BE2C (cell line): ENCODE data around the gene SLC39A11.

Source experiments
- DNase-seq: peaks from one replicate; pipeline ENCODE4 v3.0.0-alpha.2; 2020
- H3K27me3 ChIP-seq: fragments of 250-450 bp; sonication (Bioruptor Pico); 2 replicates; pipeline ENCODE4 v1.5.1; 2020; ENCODE audit warnings: mild to moderate bottlenecking
- H3K36me3 ChIP-seq: fragments of 250-450 bp; sonication (Bioruptor Pico); 2 replicates; pipeline ENCODE4 v1.5.1; 2020; ENCODE audit warnings: mild to moderate bottlenecking
- H3K4me1 ChIP-seq: fragments of 250-450 bp; sonication (Bioruptor Pico); 2 replicates; pipeline ENCODE4 v1.5.1; 2020
- H3K4me3 ChIP-seq: 2 replicates; pipeline ENCODE4 v1.5.1; 2011; ENCODE audit warnings: low read depth, low read length
- H3K9me3 ChIP-seq: fragments of 250-450 bp; sonication (Bioruptor Pico); 2 replicates; pipeline ENCODE4 v1.5.1; 2020
- TF ChIP-seq, protein P1 (sequence below): IDR thresholded peaks from 2 replicates; pipeline ENCODE4 v1.5.1; 2012; ENCODE audit warnings: mild to moderate bottlenecking, low read depth, low read length

The SLC39A11 gene

DNA sequence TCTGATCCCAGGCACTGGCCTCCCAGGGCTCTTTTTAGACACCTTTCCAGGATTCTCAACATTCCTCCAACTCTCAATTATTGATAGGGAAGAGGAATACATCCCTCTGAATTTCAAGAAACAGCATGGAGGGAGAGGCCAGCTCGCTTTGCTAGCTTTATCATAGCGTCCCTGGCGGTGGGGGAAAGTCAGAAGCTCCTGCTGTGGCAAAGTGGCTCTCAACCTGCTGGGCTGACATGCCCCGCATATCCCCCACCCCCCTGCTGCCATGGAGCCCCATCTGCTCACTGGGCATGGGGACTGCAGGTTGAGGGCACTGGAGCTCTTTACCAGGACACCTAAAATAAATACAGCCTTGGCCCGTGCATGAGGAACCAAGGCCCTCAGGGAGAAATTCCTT, 140.3 kb downstream of the SLC39A11 start:
- Histone ChIP-seq H3K4me3 (no peak overlapping the region), H3K27me3 (no peaks in the 10 kb centered on the region), H3K36me3 (no peaks in the 10 kb centered on the region), H3K9me3 (no peaks in the 10 kb centered on the region), H3K4me1 (no peaks in the 10 kb centered on the region)
- DNase-seq = no peak
- TF ChIP-seq, protein P1, sequence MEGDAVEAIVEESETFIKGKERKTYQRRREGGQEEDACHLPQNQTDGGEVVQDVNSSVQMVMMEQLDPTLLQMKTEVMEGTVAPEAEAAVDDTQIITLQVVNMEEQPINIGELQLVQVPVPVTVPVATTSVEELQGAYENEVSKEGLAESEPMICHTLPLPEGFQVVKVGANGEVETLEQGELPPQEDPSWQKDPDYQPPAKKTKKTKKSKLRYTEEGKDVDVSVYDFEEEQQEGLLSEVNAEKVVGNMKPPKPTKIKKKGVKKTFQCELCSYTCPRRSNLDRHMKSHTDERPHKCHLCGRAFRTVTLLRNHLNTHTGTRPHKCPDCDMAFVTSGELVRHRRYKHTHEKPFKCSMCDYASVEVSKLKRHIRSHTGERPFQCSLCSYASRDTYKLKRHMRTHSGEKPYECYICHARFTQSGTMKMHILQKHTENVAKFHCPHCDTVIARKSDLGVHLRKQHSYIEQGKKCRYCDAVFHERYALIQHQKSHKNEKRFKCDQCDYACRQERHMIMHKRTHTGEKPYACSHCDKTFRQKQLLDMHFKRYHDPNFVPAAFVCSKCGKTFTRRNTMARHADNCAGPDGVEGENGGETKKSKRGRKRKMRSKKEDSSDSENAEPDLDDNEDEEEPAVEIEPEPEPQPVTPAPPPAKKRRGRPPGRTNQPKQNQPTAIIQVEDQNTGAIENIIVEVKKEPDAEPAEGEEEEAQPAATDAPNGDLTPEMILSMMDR = no peak

DNA sequence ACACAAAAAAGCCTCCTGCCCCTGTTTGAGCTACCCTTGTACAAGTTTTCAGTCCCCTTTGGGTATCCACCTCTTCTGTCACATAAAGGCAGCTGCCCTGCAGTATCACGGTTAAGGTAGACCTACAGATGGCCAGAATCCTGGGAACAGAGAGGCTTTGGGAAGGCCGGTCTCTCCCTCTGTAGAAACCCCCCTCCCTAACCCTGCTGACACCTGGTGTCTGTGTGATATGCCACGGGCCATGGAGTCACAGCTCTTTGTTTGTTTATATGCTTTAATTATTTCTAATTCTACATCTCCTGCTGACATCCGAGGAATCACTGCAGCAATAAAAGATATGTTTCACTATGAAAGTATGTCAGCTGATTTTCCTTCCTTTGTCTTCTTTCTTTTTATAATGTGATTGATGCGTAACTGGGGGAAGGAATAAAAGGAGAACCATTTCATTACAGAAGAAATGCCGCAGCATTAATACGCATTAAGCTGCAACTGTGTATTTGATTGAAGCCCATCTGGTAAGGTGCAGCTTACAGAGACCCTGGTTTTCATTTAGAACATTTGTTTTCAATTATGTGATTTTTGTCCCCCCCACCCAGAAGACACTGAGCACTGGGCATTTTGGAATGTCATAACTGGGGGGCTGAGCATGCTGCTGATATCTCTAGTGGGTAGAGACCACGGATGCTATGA, 142.1 kb downstream of the SLC39A11 start:
- H3K36me3 ChIP-seq = no peaks in the 10 kb centered on the region
- TF ChIP-seq, protein P1 = no peak
- H3K9me3 ChIP-seq = no peaks in the 10 kb centered on the region
- no peaks in the 10 kb centered on the region for H3K27me3 ChIP-seq
- H3K4me3 ChIP-seq = no peak overlapping the region
- DNase-seq = no peak
- H3K4me1 ChIP-seq = no peaks in the 10 kb centered on the region

DNA sequence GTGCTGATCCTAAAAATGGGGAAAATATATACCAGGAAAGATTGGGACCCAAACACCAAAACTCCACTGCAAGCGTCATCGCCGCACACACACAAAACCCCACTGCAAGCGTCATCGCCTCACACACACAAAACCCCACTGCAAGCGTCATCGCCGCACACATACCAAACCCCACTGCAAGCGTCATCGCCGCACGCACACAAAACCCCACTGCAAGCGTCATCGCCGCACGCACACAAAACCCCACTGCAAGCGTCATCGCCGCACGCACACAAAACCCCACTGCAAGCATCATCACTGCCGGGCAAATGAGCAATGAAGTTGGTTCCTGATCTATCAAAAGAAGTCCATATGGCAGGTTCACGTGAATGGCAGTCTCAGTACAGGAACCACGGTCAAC, 144.4 kb downstream of the SLC39A11 start:
- no peaks in the 10 kb centered on the region for H3K27me3 ChIP-seq
- H3K36me3 ChIP-seq = no peaks in the 10 kb centered on the region
- H3K4me1 ChIP-seq = no peaks in the 10 kb centered on the region
- no peak overlapping the region for H3K4me3 ChIP-seq
- TF ChIP-seq, protein P1 = no peak
- no peaks in the 10 kb centered on the region for H3K9me3 ChIP-seq
- DNase-seq = no peak

DNA sequence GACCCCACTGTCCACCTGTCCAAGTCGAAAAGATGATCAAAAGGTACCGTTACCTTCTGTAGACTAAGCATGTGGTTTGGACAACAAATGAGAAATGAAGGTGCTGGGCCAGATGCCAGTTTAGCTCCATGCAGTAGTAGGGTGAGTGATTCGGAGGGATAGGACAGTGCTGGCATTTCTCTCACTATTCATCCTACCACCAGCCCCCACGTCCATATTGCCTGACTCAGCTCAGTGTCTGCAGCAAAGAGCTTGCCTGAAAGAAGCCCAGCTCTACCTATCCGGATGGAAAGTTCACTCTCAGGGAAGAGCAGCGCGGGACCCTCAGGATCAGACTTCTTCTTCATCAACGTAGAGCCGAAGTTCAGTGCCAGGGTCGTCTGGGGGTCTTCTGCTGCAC, 145.0 kb downstream of the SLC39A11 start:
- Histone ChIP-seq H3K9me3 (no peaks in the 10 kb centered on the region), H3K27me3 (no peaks in the 10 kb centered on the region), H3K36me3 (0 out of 2 replicates have a peak, but pooled peaks cover 2% of the 10 kb centered on the region), H3K4me3 (no peak overlapping the region), H3K4me1 (no peaks in the 10 kb centered on the region)
- TF ChIP-seq, protein P1 = no peak
- no peak for DNase-seq

DNA sequence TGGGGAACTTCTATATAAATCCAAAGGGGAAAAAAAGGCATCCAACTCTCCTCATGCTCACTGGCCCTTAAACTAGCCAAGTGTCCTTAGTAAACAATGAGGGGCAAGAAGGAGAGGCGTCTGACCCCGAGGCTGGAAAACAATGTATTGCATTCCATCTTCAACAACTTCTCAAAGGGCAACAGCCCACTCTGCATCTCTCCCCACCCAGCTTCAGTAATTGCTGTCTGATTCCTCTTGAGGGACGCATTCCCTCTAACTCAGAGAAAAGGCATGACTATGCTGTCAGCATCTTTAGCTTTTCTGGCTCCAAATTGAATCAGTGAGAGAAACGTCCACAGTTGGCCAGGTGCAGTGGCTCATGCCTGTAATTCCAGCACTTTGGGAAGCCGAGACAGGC, 145.8 kb downstream of the SLC39A11 start:
- Histone ChIP-seq H3K4me3 (no peak overlapping the region), H3K9me3 (no peaks in the 10 kb centered on the region), H3K4me1 (no peaks in the 10 kb centered on the region), H3K27me3 (no peaks in the 10 kb centered on the region), H3K36me3 (0 out of 2 replicates have a peak, but pooled peaks cover 2% of the 10 kb centered on the region)
- TF ChIP-seq, protein P1 = no peak
- no peak for DNase-seq

DNA sequence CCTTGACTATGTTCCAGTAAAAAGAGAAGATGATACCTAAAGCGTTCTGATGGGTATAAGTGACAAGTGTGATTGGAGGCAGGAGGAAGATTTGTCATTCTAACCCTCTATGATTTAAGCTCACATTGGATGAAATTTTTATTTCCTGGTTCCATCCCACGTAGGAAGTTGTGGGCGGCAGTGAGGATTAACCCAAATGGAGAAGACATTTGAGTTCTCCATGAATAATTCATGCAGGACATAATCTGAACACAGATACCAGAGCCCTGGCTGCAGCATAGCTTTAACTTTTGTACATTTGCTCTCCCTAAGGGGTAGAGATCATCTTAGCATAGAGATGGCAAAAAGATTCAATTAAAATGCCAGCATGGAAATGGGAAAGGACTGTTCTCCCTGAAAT, 146.3 kb downstream of the SLC39A11 start:
- no peaks in the 10 kb centered on the region for H3K4me1 ChIP-seq
- no peaks in the 10 kb centered on the region for H3K9me3 ChIP-seq
- no peaks in the 10 kb centered on the region for H3K27me3 ChIP-seq
- no peak overlapping the region for H3K4me3 ChIP-seq
- 0 out of 2 replicates have a peak, but pooled peaks cover 2% of the 10 kb centered on the region for H3K36me3 ChIP-seq
- TF ChIP-seq, protein P1 = no peak
- DNase-seq = no peak
